CD4-positive, alpha-beta T cell (primary cell): ENCODE data around the gene ECT2. TPM values are rescaled to one million over a fixed set of nuclear protein-coding genes. Genes with fewer than 3 reads are reported as not detected.
A peak's percentile ranks its signal among the peaks of the same experiment; 100 is the strongest.

Experiments used
- ATAC-seq: fragments of 200-7000 bp; cut with Tn5 transposase; one replicate; pipeline ENCODE4 v1.10.0; 2022; ENCODE audit warnings: mild to moderate bottlenecking; ENCODE audit not compliant: poor library complexity
- CTCF ChIA-PET: fragments of 350-600 bp; sonication (Branson Sonifier 250); formaldehyde crosslinking; loops from one replicate; lab custom pipeline; 2021; ENCODE audit warnings: antibody characterized with exemption, inconsistent platforms; lab: Charles Lee
- POLR2A ChIA-PET: fragments of 350-600 bp; sonication (Branson Sonifier 250); formaldehyde crosslinking; loops from one replicate; lab custom pipeline; 2021; ENCODE audit warnings: antibody characterized with exemption, inconsistent platforms; lab: Charles Lee
- DNase-seq, 14 experiments: peaks; one replicate each; pipeline ENCODE4 v3.0.0-alpha.2; 2013 to 2020; ENCODE audit warnings: mixed read lengths in 2 of 14
- H3K27ac ChIP-seq, 2 donors: one replicate each; pipeline versions ENCODE4 v1.5.1 to v1.7.0; 2013; ENCODE audit warnings: low read length in 2 of 2, low read depth in 1 of 2, mild to moderate bottlenecking in 1 of 2
- H3K27me3 ChIP-seq, 2 experiments: 1 replicate in 1 of 2; 2 replicates in 1 of 2; pipeline versions ENCODE4 v1.6.1 to v1.7.0; 2013; ENCODE audit warnings: low read length in 2 of 2, control low read depth in 1 of 2, mild to moderate bottlenecking in 1 of 2, moderate library complexity in 1 of 2; ENCODE audit not compliant: insufficient read depth in 2 of 2, control insufficient read depth in 1 of 2
- H3K36me3 ChIP-seq: one replicate; pipeline ENCODE4 v1.6.1; 2013; ENCODE audit warnings: low read length, control low read depth; ENCODE audit not compliant: insufficient read depth
- H3K4me1 ChIP-seq: one replicate; pipeline ENCODE4 v1.6.1; 2013; ENCODE audit warnings: low read length, control low read depth; ENCODE audit not compliant: insufficient read depth
- H3K4me3 ChIP-seq: one replicate; pipeline ENCODE4 v1.5.1; 2013; ENCODE audit warnings: mild to moderate bottlenecking, low read length, moderate library complexity
- H3K9me3 ChIP-seq, 2 experiments: 1 replicate in 1 of 2; 2 replicates in 1 of 2; pipeline versions ENCODE4 v1.6.1 to v1.7.0; 2013; ENCODE audit warnings: low read length in 2 of 2, mild to moderate bottlenecking in 2 of 2, control low read depth in 1 of 2, moderate library complexity in 1 of 2; ENCODE audit not compliant: control insufficient read depth in 1 of 2, insufficient read depth in 1 of 2
- H3K27ac Mint-ChIP-seq: one replicate; pipeline ENCODE4 v1.8.0; 2020; ENCODE audit warnings: mixed read lengths
- H3K27me3 Mint-ChIP-seq: one replicate; pipeline ENCODE4 v1.8.0; 2021; ENCODE audit warnings: mixed read lengths
- H3K36me3 Mint-ChIP-seq: one replicate; pipeline ENCODE4 v1.8.0; 2021; ENCODE audit warnings: low read depth, mixed read lengths
- H3K4me1 Mint-ChIP-seq: one replicate; pipeline ENCODE4 v1.8.0; 2021; ENCODE audit warnings: low read depth, mixed read lengths
- H3K4me3 Mint-ChIP-seq: one replicate; pipeline ENCODE4 v1.8.0; 2020; ENCODE audit warnings: mild to moderate bottlenecking, mixed read lengths
- H3K9me3 Mint-ChIP-seq: one replicate; pipeline ENCODE4 v1.8.0; 2020; ENCODE audit warnings: mixed read lengths
- intact Hi-C, 2 experiments: fragments of 100-400 bp; cut with DNase I in 1 of 2; cut with micrococcal nuclease in 1 of 2; formaldehyde crosslinking; loops; one replicate each; pipeline versions ENCODE4 v1.15.1 to v1.9.0; 2023 to 2025; cut with DNase I, micrococcal nuclease
- polyA plus RNA-seq, 2 donors: library from polyadenylated mRNA; unstranded; fragments of 120-200 nt; gene quantifications; one replicate each; pipeline ENCODE4 v1.2.1, GENCODE V29; 2013
- total RNA-seq, 174 experiments: library from RNA in 2 of 174; stranded (reverse) in 2 of 174; gene quantifications; one replicate each; pipeline ENCODE4 v1.2.3 and lab custom pipeline; 2021 to 2026
- TF ChIP-seq, protein P1 (sequence below): fragments of 200-600 bp; IDR thresholded peaks from one replicate; pipeline ENCODE4 v1.8.0; 2022; ENCODE audit warnings: antibody characterized with exemption, mild to moderate bottlenecking

ECT2 gene
- total RNA-seq (1 to 10 TPM in 1 of 2 experiments, under 1 TPM in 1; 0.71 to 1.1 TPM), total RNA-seq (lab: John Stamatoyannopoulos, UW) (0.68 to 97.5 (median 5.4) reads per million in 172 experiments)
- 3.4 TPM for polyA plus RNA-seq (2013, experiment 1 of 2)
- 4.1 TPM for polyA plus RNA-seq (2013, experiment 2 of 2)

GRCh38 chr3:172750368-172751174 lies at the start of gene ECT2:
TSS of gene ECT2 (plus strand) at chr3:172750726. CDS start at chr3:172754531, 3,805 bp downstream.
- TF ChIP-seq, protein P1, sequence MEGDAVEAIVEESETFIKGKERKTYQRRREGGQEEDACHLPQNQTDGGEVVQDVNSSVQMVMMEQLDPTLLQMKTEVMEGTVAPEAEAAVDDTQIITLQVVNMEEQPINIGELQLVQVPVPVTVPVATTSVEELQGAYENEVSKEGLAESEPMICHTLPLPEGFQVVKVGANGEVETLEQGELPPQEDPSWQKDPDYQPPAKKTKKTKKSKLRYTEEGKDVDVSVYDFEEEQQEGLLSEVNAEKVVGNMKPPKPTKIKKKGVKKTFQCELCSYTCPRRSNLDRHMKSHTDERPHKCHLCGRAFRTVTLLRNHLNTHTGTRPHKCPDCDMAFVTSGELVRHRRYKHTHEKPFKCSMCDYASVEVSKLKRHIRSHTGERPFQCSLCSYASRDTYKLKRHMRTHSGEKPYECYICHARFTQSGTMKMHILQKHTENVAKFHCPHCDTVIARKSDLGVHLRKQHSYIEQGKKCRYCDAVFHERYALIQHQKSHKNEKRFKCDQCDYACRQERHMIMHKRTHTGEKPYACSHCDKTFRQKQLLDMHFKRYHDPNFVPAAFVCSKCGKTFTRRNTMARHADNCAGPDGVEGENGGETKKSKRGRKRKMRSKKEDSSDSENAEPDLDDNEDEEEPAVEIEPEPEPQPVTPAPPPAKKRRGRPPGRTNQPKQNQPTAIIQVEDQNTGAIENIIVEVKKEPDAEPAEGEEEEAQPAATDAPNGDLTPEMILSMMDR, result peak; percentile 72
- peak within 1 kb of the TSS; percentile 97 for H3K4me3 Mint-ChIP-seq
- peak; percentile 93 to 99 (median 96) for DNase-seq
- Histone ChIP-seq H3K9me3 (no peaks in the 10 kb centered on the region), H3K36me3 (no peaks in the 10 kb centered on the region), H3K4me1 (peaks cover 10% of the 10 kb centered on the region), H3K27me3 (no peaks in the 10 kb centered on the region), H3K4me3 (peak within 1 kb of the TSS; percentile 85), H3K27ac (peak within 1 kb of the TSS; percentile 35 to 65)
- ChIA-PET POLR2A (interaction anchor here (0.9 to 1.7 kb wide), 4 partner anchors 9 to 711 kb away, joined by 3 to 5 read pairs (median 3); partner anchors contain the start of genes FNDC3B and NCEH1), CTCF (interaction anchor here (0.6 to 1.4 kb wide), 6 partner anchors 12 to 645 kb away, joined by 3 to 7 read pairs (median 4); partner anchors contain the start of gene NCEH1)
- ATAC-seq, result peak; percentile 98
- H3K36me3 Mint-ChIP-seq, result peaks cover 6% of the 10 kb centered on the region
- intact Hi-C loops, result no loop called here
- no peaks in the 10 kb centered on the region for H3K9me3 Mint-ChIP-seq
- H3K4me1 Mint-ChIP-seq, result peaks cover 20% of the 10 kb centered on the region
- no peaks in the 10 kb centered on the region for H3K27me3 Mint-ChIP-seq
- H3K27ac Mint-ChIP-seq, result peak within 1 kb of the TSS; percentile 50

DNA sequence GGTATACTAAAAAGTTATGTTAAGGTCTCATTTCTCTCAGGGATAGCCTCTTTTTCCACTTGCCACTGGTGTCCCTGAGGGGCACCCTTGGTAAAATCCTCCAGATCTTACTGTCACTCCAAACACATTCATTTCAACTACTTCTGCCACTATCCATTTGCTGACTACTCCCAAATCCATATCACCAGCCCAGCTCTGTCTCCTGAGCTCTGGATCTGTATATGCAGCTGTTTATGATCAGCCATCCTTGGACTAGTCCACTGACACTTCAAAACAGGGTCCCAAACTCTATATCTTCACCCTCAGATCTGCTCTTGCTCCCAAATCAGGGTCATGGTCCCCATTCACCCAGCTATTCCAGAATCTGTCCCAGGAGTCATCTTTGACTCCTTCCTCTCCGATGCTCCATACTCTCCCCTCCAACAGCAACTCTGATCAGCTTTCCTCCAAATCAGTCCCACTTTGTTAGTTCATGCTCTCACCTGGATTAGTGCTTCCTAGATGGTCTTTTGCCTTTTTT lies 49.5 kb upstream of the ECT2 start:
- Histone ChIP-seq H3K4me3 (no peak overlapping the region), H3K27me3 (no peaks in the 10 kb centered on the region), H3K4me1 (no peaks in the 10 kb centered on the region), H3K27ac (no peak overlapping the region), H3K9me3 (no peaks in the 10 kb centered on the region), H3K36me3 (no peaks in the 10 kb centered on the region)
- Mint-ChIP-seq H3K4me1 (peaks cover 10% of the 10 kb centered on the region), H3K4me3 (no peak overlapping the region), H3K36me3 (no peaks in the 10 kb centered on the region), H3K27ac (no peak overlapping the region), H3K27me3 (no peaks in the 10 kb centered on the region), H3K9me3 (no peaks in the 10 kb centered on the region)
- DNase-seq (no peak), ATAC-seq (no peak)
- CTCF ChIA-PET, result no interaction called here
- POLR2A ChIA-PET, result interaction anchor here (0.5 kb wide), 1 partner anchor 36 kb away, joined by 3 read pairs; no protein-coding TSS in a partner anchor
- intact Hi-C loops, result no loop called here
- TF ChIP-seq, protein P1, result no peak

DNA sequence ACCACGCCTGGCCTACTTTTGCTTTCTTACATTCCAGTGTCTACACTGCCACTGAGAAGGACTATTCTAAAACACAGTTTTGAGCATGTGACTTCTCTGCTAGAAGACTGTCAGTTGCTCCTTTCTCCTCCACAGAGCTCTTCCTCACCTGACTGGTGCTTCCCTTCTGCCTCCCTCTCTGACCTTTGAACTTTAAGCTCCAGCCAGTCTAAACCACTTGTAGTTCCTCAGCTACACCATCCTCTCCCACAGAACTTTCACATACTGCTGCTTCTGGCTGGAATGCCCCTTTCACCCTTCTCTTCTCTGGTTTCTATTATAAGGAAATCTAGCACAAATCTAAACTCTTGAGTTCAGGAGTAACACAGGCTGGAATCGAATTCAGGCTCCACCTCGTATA lies 48.8 kb upstream of the ECT2 start:
- H3K4me1 ChIP-seq, result no peaks in the 10 kb centered on the region
- intact Hi-C loops, result no loop called here
- POLR2A ChIA-PET, result no interaction called here

More for the DNA sequence above, 48.8 kb upstream of the ECT2 start:
- Histone ChIP-seq H3K27ac (no peak overlapping the region), H3K4me3 (no peak overlapping the region), H3K9me3 (no peaks in the 10 kb centered on the region), H3K27me3 (no peaks in the 10 kb centered on the region), H3K36me3 (no peaks in the 10 kb centered on the region)
- Mint-ChIP-seq H3K36me3 (no peaks in the 10 kb centered on the region), H3K27me3 (no peaks in the 10 kb centered on the region), H3K9me3 (no peaks in the 10 kb centered on the region), H3K4me1 (peaks cover 10% of the 10 kb centered on the region), H3K4me3 (no peak overlapping the region), H3K27ac (no peak overlapping the region)
- TF ChIP-seq, protein P1, result no peak
- ATAC-seq (no peak), DNase-seq (peak in 1 of 14 experiments; percentile 9)
- CTCF ChIA-PET, result no interaction called here
